ENCODE results near the gene OBSCN.
"Not testable (repeated sequence)": the region's sequence is repeated elsewhere in the genome, so short reads cannot be mapped to it uniquely, and the experiment has no call there.

The OBSCN gene

GRCh38 chr1:228172591-228173527, 35.0 kb upstream of the OBSCN start:
- DNase-seq, result peak; percentile 25

- DNase-seq, result peak; percentile 26
Observed at GRCh38 chr1:228173528-228174481, 34.0 kb upstream of the OBSCN start.

GRCh38 chr1:228174482-228175315, 33.1 kb upstream of the OBSCN start:
- DNase-seq, result peak; percentile 36

GRCh38 chr1:228175316-228176023, 32.4 kb upstream of the OBSCN start:
- peak; percentile 23 for DNase-seq

- no peak for DNase-seq
Observed at GRCh38 chr1:228176024-228176395, 31.8 kb upstream of the OBSCN start.

GRCh38 chr1:228176461-228177182, 31.2 kb upstream of the OBSCN start:
- DNase-seq, result no peak

GRCh38 chr1:228177183-228177475, 30.7 kb upstream of the OBSCN start:
- DNase-seq, result no peak

GRCh38 chr1:228177721-228178710, 29.8 kb upstream of the OBSCN start:
- DNase-seq, result no peak

GRCh38 chr1:228178737-228179684, 28.8 kb upstream of the OBSCN start:
- DNase-seq, result no peak

GRCh38 chr1:228180271-228180958, 27.4 kb upstream of the OBSCN start:
- DNase-seq, result no peak

- no peak for DNase-seq
Observed at GRCh38 chr1:228180959-228181644, 26.7 kb upstream of the OBSCN start.

- DNase-seq, result no peak
Observed at GRCh38 chr1:228181645-228182034, 26.2 kb upstream of the OBSCN start.

- DNase-seq, result no peak
Observed at GRCh38 chr1:228182296-228183030, 25.4 kb upstream of the OBSCN start.

- DNase-seq, result no peak
Observed at GRCh38 chr1:228184152-228184551, 23.7 kb upstream of the OBSCN start.

- no peak for DNase-seq
Observed at GRCh38 chr1:228185641-228185965, 22.2 kb upstream of the OBSCN start.

- not testable (repeated sequence) for DNase-seq
Observed at GRCh38 chr1:228188249-228188648, 19.6 kb upstream of the OBSCN start.

- no peak for DNase-seq
Observed at GRCh38 chr1:228190182-228190581, 17.7 kb upstream of the OBSCN start.
